Measurements from ENCODE around the gene NFS1. TPM values are rescaled to one million over a fixed set of nuclear protein-coding genes. Genes with fewer than 3 reads are reported as not detected.
"Not testable (repeated sequence)": the region's sequence is repeated elsewhere in the genome, so short reads cannot be mapped to it uniquely, and the experiment has no call there.

NFS1 gene
- total and polyA plus RNA-seq, 2 donors, result 16.9 to 33.4 TPM

DNA sequence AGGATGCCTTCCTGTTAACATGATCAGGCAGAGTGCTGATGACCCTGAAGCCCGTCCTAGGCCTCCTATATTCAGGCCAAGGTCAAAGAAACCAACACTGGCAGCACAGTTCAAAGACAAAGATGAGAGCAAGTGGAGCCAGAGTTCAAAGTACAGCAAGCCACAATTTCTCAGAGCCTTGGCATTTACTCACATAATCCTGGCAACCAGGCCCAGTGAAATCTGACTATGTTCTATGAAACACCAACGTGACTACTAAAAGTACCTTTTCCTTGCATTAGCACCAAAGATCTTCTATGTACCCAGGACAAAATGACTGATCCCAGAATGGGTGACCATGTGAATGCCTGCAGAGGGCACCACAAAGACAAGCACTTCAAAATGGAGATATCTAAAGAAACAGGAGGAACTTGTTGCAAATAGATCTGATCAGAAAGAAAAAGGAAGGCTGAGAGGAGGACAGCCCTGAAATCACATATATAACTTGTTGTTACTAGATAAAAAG lies 3.9 kb downstream of the NFS1 start:
- H3K4me3 ChIP-seq (ENCODE audit: low read depth, low read length), result no peak overlapping the region
- no peak overlapping the region for H3K27ac ChIP-seq (ENCODE audit: low read depth)
- WGBS, result 87% methylated on average over 2 of the region's 2 CpGs
- no peaks in the 10 kb centered on the region for H3K4me1 ChIP-seq (ENCODE audit: insufficient read depth)
- DNase-seq (ENCODE audit: extremely low spot score), result no peak
- H3K36me3 ChIP-seq (ENCODE audit: insufficient read depth), result no peaks in the 10 kb centered on the region

DNA sequence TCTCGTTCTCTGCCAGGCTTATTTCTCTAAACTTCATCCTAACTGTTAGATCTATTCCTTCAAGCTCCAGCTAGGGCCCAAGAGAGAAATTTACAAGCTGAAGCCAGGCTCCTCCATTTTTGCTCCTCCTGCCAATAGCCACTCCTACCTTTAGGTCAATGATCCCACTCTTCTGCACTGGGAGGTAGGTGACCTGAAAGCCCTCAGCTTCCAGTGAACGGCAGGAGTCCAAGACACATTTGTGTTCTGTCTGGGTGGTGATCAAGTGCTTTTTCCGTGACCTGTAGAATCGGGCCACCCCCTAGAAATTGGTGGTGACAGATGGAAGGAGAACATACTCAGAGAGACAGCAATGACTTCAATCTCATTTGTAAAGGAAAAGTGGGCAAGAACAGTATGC lies 8.9 kb downstream of the NFS1 start:
- Histone ChIP-seq H3K4me3 (ENCODE audit: low read depth, low read length) (no peak overlapping the region), H3K27ac (ENCODE audit: low read depth) (no peak overlapping the region), H3K36me3 (ENCODE audit: insufficient read depth) (no peaks in the 10 kb centered on the region), H3K4me1 (ENCODE audit: insufficient read depth) (no peaks in the 10 kb centered on the region)
- DNase-seq (ENCODE audit: extremely low spot score), result no peak
- WGBS, result 92% methylated on average over 4 of the region's 4 CpGs

DNA sequence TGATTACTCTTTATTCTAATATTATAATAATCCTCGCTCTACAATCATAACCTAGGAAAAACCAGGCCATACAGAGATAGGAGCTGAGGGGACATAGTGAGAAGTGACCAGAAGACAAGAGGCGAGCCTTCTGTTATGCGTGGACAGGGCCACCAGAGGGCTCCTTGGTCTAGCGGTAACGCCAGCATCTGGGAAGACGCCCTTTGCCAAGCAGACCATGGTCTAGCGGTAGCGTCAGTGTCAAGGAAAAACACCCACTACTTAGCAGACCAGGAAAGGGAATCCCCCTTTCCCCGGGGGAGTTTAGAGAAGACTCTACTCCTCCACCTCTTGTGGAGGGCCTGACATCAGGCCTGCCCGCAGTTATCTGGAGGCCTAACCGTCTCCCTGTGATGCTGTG lies 12.3 kb downstream of the NFS1 start:
- WGBS, result 93% methylated on average over 11 of the region's 11 CpGs
- not testable (repeated sequence) for H3K27ac ChIP-seq (ENCODE audit: low read depth); DNase-seq (ENCODE audit: extremely low spot score); H3K4me3 ChIP-seq (ENCODE audit: low read depth, low read length); H3K36me3 ChIP-seq (ENCODE audit: insufficient read depth); H3K4me1 ChIP-seq (ENCODE audit: insufficient read depth)

DNA sequence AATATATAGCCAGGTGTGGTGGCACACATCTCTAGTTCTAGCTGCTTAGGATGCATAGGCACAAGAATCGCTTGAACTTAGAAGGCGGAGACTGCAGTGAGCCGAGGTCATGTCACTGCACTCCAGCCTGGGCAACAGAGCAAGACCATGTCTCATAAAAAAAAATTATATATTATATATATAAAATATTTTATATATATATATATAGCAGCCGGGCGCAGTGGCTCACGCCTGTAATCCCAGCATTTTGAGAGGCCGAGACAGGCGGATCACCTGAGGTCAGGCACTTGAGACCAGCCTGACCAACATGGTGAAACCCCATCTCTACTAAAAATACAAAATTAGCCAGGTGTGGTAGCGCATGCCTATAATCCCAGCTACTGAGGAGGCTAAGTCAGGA lies 13.8 kb downstream of the NFS1 start:
- not testable (repeated sequence) for H3K36me3 ChIP-seq (ENCODE audit: insufficient read depth); H3K27ac ChIP-seq (ENCODE audit: low read depth); H3K4me1 ChIP-seq (ENCODE audit: insufficient read depth); DNase-seq (ENCODE audit: extremely low spot score); H3K4me3 ChIP-seq (ENCODE audit: low read depth, low read length)
- WGBS, result 95% methylated on average over 9 of the region's 9 CpGs

DNA sequence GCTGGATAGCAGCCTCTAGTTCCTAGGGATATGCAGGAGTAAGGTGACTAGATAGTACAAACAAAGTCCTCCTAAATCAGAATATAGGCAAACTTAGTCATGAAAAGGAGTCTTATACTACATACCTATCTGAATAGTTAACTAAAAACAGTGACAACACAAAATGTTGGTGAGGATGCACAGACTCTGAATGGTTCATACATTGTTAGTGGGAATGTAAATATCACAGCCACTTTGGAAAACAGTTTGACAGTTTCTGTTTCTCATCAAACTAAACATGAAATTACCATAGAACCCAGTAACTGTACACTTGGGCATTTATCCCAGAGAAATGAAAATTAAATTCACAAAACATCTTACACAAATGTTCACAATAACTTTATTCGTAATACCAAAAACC lies 17.2 kb downstream of the NFS1 start:
- no peak overlapping the region for H3K4me3 ChIP-seq (ENCODE audit: low read depth, low read length)
- DNase-seq (ENCODE audit: extremely low spot score), result no peak
- no peak overlapping the region for H3K27ac ChIP-seq (ENCODE audit: low read depth)
- no peaks in the 10 kb centered on the region for H3K4me1 ChIP-seq (ENCODE audit: insufficient read depth)
- no peaks in the 10 kb centered on the region for H3K36me3 ChIP-seq (ENCODE audit: insufficient read depth)
- WGBS, result 89% methylated on average over 1 of the region's 1 CpG

DNA sequence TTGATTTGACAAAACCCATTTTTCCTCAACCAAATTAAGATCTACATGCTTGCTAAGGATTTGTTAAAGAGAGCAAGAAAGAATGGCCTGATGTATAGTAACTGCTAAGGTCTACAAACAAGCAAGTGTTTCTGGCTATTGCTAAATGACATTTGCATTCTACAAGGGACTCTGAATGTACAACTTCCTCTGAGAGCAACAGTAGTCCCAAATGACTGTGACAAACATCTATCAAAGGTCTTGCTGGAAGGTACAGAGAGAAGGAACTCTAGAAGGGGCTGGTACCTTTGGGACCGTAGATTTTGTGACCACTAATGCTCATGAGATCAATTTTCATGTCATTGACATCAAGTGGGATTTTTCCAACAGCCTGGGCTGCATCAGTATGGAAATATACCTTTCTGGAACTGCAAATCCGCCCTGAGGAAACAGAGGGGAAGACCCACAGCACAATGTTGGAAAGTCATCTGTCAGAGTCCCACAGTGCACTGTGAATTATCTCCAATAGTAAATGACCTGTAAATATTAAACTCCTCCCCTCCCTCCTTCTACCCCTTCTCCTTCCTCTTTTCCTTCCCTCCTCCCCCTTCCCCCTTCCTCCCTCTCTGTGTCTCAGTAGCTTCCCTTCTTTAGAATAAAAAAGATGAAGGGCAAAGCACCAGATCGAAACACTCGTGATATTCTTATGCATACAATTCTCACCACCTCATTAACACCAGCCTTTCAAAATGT lies 18.5 kb downstream of the NFS1 start:
- no peak for DNase-seq (ENCODE audit: extremely low spot score)
- no peaks in the 10 kb centered on the region for H3K4me1 ChIP-seq (ENCODE audit: insufficient read depth)
- no peaks in the 10 kb centered on the region for H3K36me3 ChIP-seq (ENCODE audit: insufficient read depth)
- H3K27ac ChIP-seq (ENCODE audit: low read depth), result no peak overlapping the region
- 83% methylated on average over 4 of the region's 4 CpGs for WGBS
- H3K4me3 ChIP-seq (ENCODE audit: low read depth, low read length), result no peak overlapping the region

DNA sequence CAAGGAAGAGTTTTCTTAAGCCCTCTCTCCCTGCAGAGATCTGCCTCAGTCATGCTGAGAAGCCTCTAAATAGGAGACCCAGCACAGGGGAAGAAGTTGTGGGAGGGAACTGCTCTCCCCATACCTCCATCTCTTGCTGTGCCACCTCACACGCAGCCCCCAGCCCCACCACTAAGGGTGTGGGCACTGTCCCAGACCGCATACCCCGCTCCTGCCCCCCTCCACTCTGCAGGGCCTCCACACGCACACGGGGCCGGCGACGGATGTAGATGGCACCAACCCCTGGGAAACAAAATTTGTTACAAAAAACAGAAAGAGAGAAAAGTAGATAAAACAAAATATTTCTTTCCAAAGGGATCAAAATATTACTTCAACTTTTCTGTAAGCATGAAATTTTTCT lies 24.2 kb downstream of the NFS1 start:
- Histone ChIP-seq H3K36me3 (ENCODE audit: insufficient read depth) (peaks cover 2% of the 10 kb centered on the region), H3K4me1 (ENCODE audit: insufficient read depth) (no peaks in the 10 kb centered on the region), H3K4me3 (ENCODE audit: low read depth, low read length) (no peak overlapping the region), H3K27ac (ENCODE audit: low read depth) (no peak overlapping the region)
- no peak for DNase-seq (ENCODE audit: extremely low spot score)
- 95% methylated on average over 8 of the region's 8 CpGs for WGBS

DNA sequence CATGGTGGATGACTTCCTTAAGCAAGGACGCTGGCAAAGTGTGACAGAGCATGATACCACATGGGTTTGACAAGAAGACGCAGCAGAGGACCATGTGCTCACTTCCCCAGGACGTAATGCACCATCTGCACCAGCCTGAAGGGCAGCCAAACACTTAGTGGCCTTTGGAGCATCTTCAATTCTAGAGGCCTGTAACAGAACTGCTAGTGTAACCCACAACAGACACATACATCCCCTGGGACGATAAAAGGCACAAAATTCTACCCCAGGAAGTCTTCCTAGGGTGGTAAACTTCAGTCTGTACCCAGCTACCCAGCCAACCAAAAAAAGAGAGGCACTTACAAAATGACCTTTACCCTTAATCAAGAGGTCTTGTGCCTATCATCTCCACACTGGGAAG lies 25.3 kb downstream of the NFS1 start:
- 93% methylated on average over 4 of the region's 4 CpGs for WGBS
- H3K4me1 ChIP-seq (ENCODE audit: insufficient read depth), result no peaks in the 10 kb centered on the region
- peaks cover 2% of the 10 kb centered on the region for H3K36me3 ChIP-seq (ENCODE audit: insufficient read depth)
- H3K27ac ChIP-seq (ENCODE audit: low read depth), result no peak overlapping the region
- no peak for DNase-seq (ENCODE audit: extremely low spot score)
- no peak overlapping the region for H3K4me3 ChIP-seq (ENCODE audit: low read depth, low read length)

DNA sequence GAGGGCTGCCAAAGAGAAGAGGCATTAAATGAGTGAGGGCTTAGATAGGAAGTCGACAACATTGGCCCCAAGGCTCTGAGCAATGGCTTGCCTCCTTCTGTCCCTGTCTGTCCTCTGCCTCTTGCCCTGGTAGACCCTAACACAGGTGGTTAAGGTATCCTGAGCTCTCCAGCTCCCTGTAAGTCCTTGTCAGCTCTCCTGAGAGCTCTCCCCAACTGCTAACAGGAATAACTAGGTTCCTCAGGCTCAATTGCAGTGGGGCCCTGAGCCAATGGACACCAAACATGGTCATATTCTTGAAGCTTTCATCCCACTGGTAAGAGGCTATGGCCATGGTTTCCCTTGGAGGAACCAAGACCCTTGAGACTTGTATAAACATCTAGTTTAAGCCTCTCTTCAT lies 29.5 kb downstream of the NFS1 start:
- Histone ChIP-seq H3K36me3 (ENCODE audit: insufficient read depth) (peaks cover 2% of the 10 kb centered on the region), H3K4me1 (ENCODE audit: insufficient read depth) (no peaks in the 10 kb centered on the region), H3K27ac (ENCODE audit: low read depth) (no peak overlapping the region), H3K4me3 (ENCODE audit: low read depth, low read length) (no peak overlapping the region)
- DNase-seq (ENCODE audit: extremely low spot score), result no peak
- 77% methylated on average over 1 of the region's 1 CpG for WGBS

DNA sequence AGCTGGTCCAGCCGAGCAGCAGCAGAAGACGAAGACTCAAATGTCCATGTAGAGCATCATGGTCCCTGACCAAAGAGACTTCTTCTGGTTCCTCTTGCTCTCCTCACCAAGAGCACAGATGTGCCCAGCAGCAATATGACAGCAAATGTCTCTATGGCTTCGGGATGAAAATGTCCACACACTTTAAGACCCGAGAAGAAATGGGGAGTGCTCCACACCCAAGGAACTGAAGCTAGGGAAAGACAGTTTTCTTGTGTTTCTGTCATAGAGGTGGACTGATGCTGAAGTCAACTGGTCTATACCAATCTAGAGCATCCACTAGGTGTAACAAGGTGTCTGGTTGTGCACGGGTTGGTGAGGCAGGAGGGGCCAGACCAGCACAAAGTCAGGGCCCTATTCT lies 29.9 kb downstream of the NFS1 start:
- Histone ChIP-seq H3K36me3 (ENCODE audit: insufficient read depth) (peaks cover 2% of the 10 kb centered on the region), H3K4me1 (ENCODE audit: insufficient read depth) (no peaks in the 10 kb centered on the region), H3K4me3 (ENCODE audit: low read depth, low read length) (no peak overlapping the region), H3K27ac (ENCODE audit: low read depth) (no peak overlapping the region)
- no peak for DNase-seq (ENCODE audit: extremely low spot score)
- 92% methylated on average over 5 of the region's 5 CpGs for WGBS

DNA sequence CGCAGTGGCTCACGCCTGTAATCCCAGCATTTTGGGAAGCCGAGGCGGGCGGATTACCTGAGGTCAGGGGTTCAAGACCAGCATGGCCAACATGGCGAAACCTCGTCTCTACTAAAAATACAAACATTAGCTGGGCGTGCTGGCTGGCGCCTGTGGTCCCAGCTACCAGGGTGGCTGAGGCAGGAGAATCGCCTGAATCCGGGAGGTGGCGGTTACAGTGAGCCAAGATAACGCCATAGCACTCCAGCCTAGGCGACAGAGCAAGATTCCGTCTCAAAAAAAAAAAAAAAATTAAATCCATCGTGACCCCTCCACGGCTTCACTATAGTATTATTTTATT lies 33.2 kb downstream of the NFS1 start:
- Histone ChIP-seq H3K4me3 (ENCODE audit: low read depth, low read length) (no peak overlapping the region), H3K4me1 (ENCODE audit: insufficient read depth) (peaks cover 1% of the 10 kb centered on the region), H3K27ac (ENCODE audit: low read depth) (no peak overlapping the region), H3K36me3 (ENCODE audit: insufficient read depth) (no peaks in the 10 kb centered on the region)
- 97% methylated on average over 17 of the region's 17 CpGs for WGBS
- DNase-seq (ENCODE audit: extremely low spot score), result no peak

DNA sequence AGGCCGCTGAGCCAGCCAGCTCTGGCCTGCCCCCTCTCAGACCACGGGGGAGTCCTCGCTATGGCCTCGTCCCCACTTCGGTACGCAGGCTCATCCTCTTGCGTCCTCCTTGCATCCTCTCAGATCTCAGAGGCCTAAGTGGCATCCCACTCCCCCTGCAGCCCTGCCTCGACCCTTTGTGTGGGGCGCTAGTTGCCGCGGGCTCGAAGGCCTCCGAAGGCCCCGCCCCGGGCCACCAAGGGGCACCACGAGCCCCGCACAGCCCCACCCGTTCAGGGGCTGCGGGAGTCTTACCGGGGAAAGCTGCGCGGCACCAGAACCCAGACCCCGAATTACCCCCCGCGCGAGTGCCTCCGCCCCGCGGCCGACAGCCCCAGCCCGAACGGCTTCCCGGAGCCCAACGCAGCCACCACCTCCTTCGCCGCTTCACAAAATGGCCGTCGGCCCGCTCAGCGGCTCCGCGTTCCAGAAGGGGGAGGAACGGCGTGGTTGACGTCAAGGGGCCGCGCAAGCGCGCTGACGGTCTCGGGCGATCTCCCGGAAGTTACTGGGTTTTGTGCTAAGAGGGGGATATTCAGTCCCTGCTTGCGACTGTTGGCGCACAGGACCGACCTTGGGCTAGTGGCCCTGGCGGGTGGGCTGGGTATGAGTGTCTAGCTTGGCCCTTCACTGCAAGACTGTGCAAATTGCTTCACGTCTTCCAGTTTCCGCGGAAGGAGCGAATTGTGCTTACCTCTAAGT lies 34.5 kb downstream of the NFS1 start, which contains the start of the genes CPNE1 and RBM12:
Gene CPNE1 (minus strand): TSS at position 435 of the 741 bp plus-strand sequence. CDS start 31,977 bp downstream, outside the sequence.
Gene RBM12 (minus strand): TSS at position 435 of the 741 bp plus-strand sequence. CDS start 9,578 bp downstream, outside the sequence.
- no peaks in the 10 kb centered on the region for H3K36me3 ChIP-seq (ENCODE audit: insufficient read depth)
- peak within 1 kb of the TSS; percentile 95 for H3K27ac ChIP-seq (ENCODE audit: low read depth)
- peaks cover 3% of the 10 kb centered on the region for H3K4me1 ChIP-seq (ENCODE audit: insufficient read depth)
- under 1% methylated on average over 61 of the region's 61 CpGs for WGBS
- peak; percentile 82 for DNase-seq (ENCODE audit: extremely low spot score)
- H3K4me3 ChIP-seq (ENCODE audit: low read depth, low read length), result peak within 1 kb of the TSS; percentile 83

DNA sequence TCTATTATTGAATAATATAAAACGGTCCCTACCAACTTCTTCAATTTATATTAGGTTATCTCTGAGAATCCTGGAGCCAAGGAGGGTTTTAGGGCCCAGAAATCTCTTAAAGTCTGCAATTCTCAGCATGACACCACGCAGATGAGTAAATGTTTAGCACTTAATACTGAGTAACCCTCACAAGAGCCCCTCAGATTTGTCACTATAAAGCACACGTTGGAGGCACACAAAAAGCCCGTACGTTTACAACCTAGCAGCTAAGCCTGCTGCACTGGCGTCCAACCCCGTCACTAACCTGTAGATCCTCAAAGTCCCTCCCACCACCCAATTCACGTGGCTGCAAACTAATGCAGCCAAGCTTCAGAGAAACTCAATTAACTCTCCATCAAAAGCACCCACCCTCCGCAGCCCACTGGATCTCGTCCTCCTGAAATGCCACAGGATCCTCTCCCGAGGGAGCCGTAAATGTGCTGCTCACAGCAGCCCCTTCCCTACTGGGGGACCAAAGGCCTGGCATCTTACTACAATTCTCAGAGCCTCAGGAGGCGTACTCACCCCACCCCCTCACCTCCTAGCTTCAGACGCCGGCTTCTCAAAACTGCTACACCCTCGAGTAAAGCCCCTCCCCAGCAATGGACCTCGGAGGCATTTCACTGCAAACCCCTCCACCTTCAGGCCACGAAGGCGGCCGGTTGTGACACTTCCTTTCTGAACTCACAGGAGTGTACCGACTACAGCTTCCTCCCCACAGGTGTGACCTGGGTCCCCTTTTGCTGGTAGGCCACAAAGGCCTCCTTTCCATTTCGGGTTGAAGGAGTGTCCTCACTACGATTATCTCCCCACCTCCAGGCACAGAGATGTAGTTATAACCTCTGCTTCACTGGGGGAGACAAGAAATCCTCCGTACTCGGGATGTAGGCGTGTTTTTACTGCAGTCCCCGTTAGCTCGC lies 35.4 kb downstream of the NFS1 start:
- Histone ChIP-seq H3K4me3 (ENCODE audit: low read depth, low read length) (peak overlapping the region; percentile 83), H3K27ac (ENCODE audit: low read depth) (peak overlapping the region; percentile 95), H3K36me3 (ENCODE audit: insufficient read depth) (no peaks in the 10 kb centered on the region), H3K4me1 (ENCODE audit: insufficient read depth) (peaks cover 3% of the 10 kb centered on the region)
- DNase-seq (ENCODE audit: extremely low spot score), result no peak
- under 1% methylated on average over 28 of the region's 28 CpGs for WGBS
